HG02642 (cell line): ENCODE measurements around the gene HGFAC.

Experiments
- ATAC-seq: cut with Tn5 transposase; IDR thresholded peaks from one replicate; pipeline ENCODE4 v1.9.1; 2021; ENCODE audit warnings: mild to moderate bottlenecking; ENCODE audit not compliant: unreplicated experiment, poor library complexity

Gene HGFAC

DNA sequence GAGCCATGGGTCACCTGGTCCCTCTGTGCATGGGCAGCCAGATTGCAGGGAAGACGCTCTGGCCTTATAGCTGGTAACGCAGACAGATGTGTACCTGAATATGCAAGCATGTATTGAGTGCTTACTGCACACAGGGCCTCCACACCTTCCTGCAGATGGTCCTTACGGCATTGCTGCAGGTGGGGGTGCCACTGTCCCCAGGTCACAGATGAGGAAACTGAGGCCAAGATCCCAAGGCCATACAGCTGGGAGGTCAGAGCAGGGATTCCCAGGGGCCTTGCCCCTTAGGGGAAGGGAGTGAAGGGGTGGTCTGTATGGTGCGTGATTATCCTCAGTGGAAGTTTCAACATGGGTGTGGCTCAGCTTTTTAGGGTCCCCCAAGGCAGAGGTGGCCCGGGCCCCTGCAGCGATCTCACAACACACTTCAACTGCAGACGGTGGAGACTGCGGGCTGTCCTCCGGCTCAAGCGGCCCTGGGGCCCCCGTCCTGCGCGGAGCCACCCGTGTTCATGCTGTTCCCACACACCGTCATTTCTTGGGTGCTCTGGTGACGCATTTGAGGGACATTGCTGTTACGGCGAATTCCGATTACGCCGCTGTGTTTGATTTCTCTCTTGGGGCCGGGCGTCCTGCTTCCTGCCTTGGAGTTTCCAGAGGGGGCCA, 29.5 kb downstream of the HGFAC start:
- ATAC-seq, result no peak

DNA sequence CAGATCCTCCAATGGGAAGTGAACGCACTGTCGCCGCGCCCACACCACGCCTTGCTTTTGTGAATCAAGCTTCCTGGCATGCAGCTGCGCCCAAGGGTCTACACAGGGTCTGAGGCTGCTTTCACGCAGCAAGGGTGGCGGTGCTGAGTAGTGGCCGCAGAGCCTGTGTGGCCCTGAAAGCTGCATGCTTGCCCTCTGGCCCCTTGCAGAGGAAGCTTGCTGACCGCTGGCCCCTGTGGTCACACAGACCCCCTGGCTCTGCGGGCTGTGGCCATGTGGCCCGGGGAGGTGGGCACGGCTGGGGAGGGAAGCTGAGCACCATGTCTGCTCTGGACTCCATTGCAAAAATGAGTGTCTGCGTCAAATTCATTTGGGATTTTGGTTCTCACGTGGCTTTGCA, 30.1 kb downstream of the HGFAC start:
- no peak for ATAC-seq

DNA sequence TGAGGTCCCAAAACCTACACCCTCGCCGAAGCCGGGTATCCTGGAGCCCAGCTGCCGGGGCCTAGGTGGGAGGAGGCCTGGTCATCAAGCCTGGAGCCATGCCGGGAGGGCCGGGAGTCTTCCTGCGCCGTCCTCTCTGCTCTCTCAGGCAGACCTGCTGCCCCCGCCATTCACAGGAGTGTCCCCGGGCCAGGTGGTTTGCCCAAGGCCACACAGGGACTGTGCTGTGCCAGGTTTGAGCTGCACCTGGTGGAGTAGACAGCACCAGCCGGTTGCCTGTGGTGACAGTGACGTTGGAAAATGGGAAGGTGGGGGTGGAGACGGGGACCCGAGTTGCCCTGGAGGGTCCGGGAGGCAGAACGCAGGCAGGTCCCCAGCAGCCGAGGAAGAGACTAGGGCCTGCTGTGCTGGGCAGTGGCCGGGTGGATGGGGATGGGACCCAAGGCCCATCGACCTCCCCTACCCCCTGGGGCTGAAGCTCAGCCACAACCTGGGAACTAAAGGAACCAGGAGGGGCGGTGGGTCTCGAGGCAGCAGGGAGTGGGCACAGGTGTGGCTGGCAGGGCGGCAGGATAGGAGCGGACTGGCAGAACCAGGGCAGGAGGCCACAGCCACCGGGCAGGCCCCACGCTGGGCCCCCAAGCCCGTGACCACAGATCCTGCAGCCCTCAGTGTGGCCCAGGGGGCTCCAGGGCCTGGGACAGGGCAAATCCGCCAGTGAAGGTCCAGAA, 30.8 kb downstream of the HGFAC start:
- ATAC-seq, result no peak

DNA sequence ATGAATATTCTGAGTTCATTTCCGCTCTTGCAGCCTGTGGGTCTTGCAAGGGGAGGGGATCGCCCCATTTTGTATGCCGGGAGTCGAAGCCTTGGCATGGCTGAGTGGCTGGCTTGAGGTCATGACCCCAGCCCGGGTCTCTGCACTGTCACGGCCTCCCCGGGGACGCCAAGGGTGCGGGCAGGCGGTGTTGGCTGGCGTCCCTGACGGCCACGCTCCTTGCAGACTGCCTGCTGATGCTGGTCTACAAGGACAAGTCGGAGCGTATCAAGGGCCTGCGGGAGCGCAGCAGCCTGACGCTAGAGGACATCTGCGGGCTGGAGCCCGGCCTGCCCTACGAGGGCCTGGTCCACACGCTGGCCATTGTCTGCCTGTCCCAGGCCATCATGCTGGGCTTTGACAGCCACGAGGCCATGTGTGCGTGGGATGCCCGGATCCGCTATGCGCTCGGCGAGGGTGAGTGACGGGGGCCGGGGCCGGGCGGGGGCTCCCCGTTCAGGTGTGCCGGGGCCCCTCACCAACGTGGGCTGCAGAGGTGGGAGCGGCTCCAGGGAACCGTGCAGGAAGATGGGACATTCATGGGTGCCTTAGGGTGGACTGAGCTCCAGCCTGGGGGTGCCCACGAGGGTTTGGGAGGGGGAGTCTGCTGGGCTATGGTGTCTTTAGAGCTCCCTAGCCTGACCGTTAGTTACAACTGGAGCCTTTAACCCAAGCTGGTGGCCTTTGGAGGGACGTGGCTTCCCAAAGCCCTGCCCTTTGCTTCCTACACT, 31.6 kb downstream of the HGFAC start:
- ATAC-seq, result no peak

DNA sequence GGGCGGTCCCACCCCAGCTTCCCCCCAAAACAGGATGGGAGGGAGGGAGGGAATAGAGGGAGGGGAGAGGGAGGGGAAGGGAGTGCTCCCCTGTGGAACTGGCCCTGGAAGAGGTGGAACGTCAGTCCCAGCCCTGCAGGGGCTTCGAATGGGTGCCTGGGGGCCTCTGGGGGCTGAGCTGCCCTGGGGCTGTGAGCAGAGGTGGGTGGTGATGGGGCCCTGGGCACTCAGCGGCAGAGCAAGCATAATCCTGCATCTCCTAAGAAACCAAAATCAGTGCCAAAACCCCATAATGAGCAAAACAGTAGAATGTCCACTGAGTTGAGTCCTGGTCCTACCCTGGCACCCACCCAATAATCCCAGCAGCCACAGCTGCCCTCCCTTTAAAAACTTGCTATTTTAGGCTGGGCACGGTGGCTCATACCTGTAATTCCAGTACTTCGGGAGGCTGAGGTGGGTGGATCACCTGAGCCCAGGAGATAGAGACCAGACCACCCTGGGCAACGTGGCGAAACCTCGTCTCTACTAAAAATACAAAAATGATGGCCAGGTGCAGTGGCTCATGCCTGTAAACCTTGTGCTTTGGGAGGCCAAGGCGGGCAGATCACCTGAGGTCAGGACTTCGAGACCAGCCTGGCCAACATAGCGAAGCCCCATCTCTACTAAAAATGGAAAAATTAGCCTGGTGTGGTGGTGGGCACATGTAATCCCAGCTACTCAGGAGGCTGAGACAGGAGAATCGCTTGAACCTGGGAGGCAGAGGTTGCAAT, 32.4 kb downstream of the HGFAC start:
- ATAC-seq, result no peak

DNA sequence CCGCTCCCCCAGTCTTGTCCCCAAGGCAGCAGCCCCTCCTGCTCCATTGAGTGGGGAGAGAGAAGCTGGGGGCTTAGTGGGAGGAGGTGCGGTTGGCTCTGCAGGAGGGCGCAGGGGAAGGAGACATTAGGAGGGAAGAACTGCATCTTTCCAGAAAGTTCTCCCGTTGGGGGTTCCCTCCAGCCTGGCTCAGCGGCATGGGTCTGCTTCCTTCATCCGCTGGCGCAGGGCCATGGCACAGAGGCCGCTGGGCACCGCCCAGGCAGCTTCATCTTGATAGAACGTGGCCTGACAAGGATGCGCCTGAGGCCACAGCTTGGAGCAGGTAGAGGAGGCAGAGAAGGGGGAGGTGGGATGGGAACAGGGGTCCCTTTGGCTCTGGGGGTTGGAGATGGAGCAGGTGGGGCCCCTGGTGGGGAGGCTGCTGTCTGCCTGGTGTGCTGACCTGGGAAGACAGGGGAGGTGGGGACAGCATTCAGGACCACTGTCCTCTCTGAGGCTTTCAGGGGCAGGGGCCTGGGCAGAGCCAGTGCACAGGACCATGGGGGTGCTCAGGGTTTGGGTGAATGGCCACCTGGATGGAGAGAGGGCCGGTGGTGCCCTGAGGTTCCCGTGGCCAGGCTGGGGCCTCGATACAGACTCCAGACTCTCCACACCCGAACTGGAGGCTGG, 33.4 kb downstream of the HGFAC start:
- no peak for ATAC-seq

DNA sequence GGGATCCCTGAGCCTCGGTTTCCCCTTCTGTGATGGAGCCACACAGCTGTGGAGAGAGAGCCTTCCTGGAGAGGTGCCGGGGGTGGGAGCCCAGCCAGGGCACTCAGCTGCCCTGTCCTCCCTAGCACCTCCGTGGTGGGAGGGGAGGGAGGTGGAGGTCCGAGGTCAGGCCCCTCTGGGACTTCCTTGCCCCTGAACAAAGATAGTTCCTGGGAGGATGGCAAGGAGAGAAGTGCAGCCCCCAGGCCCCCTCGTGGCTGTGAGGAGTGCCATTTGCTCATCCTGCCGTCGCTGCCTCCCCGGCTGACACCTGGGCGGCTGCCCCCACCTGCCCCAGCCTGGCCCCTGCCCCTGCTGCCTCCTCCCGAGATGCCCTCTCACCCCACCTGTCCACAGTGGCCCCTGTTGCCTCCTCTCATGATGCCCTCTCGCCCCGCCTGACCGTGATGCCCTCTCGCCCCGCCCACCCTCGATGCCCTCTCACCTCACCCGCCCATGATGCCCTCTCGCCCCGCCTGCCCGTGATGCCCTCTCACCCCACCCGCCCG, 34.0 kb downstream of the HGFAC start:
- no peak for ATAC-seq

DNA sequence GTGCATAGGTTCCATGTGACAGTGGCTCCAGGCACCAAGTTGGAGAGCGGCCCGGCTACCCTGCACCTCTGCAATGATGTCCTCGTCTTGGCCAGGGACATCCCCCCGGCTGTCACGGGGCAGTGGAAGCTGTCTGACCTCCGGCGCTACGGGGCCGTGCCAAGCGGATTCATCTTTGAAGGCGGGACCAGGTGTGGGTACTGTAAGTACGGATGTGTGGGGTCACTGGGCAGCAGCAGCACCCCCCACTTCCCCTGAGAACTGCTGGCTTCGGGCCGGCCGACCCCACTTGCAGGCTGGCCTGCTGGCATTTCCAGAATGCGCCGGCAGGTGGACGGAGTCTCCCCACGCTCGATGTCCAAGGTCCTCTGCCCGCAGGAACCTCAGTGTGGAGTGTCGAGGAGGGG, 34.6 kb downstream of the HGFAC start:
- no peak for ATAC-seq

DNA sequence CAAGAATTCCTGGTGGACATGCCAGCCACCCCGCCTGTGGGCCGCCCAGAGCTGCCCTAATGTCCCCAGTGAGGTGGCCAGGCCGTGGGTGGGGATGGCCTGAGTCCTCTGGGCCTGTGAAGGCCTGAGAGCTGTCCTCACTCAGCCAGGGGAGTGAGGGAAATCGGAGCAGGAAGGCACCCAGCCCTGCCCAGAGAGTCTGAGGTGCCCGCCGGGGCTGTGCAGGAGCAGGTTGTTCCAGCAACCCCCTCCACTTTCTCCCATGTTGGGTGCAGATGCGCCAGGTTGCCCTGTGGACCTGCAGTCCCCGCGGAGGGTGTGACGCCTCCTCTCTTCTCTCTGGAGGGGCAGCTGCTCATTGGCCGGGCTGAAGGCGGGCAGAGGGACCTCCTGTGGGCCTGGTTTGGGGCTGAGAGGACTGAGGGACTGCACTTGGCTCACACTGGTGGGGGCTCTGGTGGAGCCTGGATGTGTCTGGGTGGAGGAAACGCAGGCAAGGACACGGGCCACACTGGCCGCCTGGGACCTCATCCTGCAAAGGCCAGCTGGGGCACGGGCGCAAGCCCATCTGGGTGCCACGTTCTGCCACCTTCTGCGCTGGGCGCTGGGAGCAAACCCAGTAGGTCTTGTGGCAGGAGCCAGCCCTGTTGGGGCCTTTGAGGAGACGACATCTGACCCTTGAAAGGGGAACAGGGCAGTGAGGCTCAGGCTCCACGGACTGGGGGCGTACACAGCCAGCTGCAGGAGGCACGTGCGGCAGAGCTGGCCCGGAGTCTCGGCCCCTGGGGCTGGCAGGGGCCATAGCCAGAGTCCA, 35.4 kb downstream of the HGFAC start:
- no peak for ATAC-seq

DNA sequence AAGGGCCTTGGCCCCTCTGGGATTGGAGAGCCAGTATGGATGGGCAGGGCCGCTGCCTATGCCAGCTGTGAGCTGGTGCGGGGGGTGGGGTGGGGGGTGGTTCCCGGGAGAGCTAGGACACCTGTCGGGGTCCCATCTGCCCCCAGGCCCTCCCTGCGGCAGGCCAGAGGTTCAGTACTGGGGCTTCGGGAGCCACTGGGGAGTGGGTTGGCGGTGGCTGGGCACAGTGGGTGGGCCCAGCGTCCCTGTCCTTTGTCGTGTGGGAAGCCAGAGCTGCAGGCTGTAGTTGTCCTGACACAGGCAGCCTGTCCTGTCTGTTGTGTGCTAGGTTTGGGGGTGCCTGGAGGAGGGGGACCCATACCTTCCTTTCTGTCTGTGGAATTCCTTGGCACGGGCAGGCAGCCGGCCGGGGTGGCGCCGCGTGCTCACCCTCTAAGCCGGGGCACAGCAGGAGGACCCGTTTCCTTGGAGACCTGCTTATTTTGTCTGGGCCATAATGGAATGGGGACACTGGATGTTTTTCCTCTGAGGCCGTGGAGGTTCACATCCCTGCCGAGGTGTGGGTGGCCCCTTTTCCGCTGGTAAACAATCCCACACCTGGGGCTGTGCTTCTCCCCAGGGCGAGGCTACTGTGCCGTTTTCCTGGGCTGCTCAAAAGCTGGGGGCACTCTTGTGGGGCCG, 36.1 kb downstream of the HGFAC start:
- no peak for ATAC-seq

DNA sequence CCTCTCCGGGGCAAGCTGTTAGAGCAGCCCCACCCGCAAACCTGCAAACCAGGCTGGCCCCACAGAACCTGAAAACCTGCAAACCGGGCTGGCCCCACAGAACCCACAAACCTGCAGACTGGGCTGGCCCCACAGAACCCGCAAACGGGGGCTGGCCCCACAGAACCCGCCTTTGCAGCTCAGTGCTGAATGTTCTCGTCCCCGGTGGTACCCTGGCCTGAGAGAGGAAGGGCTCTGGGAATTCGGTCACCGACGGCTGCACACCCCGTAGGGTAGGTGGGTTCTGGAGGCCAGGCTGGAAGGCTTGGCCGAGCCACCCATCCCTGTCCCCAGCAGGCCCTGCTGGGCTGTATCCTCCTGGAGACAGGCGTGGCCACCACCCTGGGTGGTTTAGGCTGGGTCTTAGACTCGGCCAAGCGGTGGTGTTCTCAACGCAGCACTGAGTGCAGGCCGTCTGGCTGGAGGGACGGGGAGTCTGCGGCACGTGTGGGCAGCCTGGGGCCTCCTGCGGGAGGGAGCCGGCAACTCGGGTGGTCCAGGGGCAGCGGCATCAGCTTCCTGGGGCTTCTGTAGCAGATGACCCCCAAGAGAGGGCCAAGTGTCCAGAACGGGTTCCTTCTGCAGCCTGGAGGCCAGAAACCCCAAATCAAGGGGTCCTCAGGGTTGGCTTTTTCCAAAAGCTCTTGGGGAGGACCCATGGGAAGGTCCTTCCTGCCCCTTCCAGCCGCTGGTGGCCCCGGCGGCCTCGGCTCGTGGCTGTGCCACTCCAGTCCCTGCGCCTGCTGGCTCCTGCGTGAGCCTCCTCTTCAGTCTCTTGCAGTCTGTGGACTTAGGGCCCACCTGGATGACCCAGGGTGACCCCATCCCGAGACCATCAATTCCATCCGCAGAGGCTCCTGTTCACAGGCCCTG, 36.9 kb downstream of the HGFAC start:
- ATAC-seq, result no peak

DNA sequence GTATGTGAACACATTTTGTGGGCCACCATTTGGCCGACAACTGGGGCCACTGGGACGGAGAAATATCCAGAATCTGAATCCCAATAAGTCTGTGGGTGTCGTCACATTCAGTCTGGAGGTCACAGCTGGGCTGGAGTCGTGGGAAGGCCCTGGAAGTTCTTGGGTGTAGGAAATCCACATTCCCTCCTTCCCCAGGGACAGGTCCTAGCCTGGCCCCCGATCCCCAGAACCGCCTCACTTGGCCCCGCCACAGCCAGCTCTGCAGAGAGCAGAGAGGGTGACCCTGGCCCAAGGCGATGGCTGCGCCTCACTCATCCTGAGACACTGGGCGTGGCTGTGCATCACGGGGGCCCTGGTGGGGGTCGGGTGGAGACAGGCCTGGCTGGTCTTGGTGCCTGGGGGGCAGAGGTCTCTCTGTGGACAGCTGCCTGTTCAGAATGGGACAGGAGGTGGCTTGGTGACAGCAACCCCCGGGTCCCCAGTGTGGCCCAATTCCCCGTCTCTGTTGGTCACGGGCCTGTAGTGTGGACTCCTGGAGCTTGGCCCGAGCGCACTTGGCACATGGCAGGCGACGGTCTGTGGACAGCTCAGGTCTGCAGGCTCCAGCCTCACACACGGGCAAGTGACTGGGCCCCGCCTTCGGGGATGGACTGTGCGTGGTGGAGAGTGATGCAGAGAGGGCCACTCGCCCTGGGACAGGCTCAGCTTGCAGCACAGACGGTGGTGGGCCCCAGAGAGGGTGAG, 37.8 kb downstream of the HGFAC start:
- ATAC-seq, result no peak

DNA sequence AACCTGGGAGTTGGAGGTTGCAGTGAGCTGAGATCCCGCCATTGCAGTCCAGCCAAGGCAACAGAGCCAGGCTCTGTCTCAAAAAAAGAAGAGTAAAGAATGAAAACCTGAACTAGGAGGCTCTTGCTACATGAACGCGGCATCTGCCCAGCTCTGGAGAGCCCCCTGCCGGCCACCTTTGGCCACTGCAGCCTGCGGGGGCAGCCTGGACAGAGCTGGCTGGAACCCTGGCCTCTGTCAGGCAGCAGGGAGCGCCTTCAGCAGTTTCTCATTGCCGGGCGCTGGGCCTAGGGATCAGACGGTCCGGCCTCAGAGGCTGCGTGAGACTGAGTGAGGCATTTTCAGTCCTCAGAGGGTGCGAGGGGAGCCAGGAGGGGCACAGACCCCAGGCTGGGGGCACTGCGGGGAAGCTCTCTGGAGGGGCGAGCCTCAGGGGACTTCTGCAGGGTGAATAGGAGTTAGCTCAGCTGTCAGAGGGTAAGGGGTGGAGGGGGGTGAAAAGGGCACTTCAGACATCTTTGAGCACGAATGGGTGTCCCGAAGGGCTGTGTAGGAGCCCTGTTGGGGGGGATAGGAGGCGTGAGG, 38.9 kb downstream of the HGFAC start:
- ATAC-seq, result peak; percentile 57

DNA sequence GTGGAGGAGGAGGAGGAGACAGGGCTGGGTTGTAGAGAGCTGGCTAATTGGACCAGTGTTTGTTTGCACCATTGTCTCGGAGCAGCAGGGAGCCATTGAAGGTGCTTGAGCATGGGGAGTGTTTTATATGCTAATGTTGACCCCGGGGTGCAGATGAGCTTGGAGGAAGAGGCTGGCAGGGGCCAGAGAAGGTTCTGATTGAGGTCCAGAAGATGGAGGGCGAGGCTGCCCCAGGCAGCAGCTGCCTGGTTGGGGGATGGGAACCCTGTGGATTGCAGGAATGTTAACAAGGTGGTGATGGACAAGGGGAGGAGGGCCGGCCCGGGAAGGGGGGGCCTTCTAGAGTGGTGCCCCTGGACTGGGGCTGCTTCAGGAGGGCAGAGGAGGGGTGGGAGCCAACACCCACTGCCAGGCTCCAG, 39.4 kb downstream of the HGFAC start:
- no peak for ATAC-seq

DNA sequence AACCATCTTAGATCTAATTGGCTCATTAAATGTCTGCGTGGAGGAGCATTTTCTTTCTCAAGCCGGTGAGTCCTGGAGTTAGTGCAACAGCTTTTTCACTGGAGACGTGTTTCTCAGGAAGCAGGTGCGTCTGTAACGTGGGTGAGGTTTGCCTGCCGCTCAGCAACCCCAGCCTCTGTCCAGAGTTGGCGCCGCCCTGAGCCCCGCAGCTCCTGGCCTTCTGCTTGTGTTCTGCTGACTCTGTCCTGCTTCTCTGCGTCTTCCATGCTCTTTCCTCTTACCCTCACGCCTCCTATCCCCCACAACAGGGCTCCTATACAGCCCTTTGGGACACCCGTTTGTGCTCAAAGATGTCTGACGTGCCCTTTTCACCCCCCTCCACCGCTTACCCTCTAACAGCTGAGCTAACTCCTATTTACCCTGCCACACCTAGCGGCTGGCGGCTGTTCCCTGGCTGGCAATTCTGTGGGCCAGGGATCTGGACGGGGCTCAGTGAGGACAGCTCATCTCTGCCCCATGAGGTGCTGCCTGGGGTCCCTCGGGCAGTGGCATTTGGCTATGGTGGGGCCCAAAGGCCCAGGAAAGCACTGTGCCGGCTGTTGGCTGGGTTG, 40.1 kb downstream of the HGFAC start:
- ATAC-seq, result no peak

DNA sequence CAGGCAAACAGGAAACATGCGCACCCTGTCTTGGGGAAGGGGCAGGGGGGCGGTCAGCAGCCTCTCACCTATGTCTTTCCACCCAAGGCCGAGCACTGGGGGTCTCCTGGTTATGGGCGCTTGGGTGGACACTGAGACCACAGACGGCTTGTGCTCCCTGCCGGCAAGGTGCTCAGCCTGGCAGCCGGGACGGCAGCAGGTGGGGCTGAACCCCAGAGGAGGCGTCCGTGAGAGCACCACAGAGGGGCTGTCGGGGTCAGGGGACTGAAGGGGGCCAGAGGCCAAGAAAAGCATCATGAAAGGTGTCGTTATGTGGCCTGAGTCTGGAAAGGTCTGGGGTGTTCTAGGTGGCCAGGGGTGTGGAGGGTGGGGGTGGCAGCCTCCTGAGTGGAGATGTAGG, 40.9 kb downstream of the HGFAC start:
- no peak for ATAC-seq
